HG02973 (cell line): Measurements from ENCODE around the gene SAMD4A.

Source experiments
- ATAC-seq: cut with Tn5 transposase; IDR thresholded peaks from one replicate; pipeline ENCODE4 v1.9.1; 2021; ENCODE audit warnings: moderate library complexity; ENCODE audit not compliant: unreplicated experiment

The SAMD4A gene

DNA sequence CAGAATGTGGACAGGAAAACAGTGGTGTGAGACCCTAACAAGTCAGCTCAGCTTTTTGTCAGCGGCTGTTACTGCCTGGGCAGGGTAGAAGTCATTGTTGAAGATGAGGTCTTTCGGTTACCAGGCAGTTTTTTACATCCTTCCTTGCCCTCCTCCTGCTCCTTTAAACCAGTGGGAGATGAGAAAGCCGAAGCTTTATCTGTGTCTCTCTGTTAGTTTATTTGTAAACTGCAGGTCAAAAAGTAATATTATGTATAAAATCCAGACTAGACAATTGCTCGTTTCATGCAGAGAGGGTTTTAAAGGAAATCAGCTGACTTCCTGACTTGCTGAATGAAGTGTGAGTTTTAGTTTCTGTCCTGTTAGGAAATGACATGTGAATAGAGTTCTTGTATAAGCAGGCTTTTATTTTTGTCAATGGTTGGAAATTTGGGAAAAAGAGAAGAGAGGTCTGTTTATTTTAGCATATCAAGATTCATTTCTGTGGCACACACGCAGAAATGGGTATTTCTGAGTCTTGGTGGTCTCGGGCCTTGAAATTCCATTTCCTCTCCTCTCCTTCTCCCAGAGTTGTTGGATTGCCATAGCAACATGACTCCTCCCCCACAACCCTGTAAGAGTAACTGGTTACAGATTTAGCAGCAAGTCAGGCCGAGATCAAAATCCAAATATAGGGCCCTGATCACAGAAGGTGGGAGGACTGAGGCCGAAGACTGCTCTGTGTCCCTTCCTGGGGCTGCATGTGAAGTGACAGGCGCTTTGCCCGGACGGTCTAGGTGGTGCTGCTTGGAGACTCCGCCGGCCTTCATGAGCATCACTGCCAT lies 60.8 kb downstream of the SAMD4A start:
- ATAC-seq = peak; percentile 75

DNA sequence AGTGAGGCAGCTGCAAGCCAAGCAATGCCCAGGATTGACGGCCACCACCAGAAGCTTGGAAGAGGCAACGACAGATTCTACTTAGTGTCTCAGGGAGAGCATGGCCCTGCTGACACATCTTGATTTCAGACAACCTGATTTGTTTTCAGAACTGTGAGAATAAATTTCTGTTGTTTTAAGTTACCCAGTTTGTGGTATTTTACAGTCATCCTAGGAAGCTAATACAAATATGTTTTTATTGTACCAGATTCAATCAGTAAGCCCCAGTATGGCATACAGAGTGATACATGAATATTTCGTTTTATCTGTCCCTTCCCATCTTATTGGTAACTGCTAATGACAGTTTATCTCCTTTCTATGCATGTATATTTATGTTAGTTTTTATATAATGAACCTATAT lies 62.3 kb downstream of the SAMD4A start:
- no peak for ATAC-seq

GRCh38 chr14:54629635-54630360 lies 62.9 kb downstream of the SAMD4A start:
- ATAC-seq = no peak

GRCh38 chr14:54631016-54631415 lies 64.1 kb downstream of the SAMD4A start:
- ATAC-seq = no peak

GRCh38 chr14:54632452-54632851 lies 65.5 kb downstream of the SAMD4A start:
- no peak for ATAC-seq

DNA sequence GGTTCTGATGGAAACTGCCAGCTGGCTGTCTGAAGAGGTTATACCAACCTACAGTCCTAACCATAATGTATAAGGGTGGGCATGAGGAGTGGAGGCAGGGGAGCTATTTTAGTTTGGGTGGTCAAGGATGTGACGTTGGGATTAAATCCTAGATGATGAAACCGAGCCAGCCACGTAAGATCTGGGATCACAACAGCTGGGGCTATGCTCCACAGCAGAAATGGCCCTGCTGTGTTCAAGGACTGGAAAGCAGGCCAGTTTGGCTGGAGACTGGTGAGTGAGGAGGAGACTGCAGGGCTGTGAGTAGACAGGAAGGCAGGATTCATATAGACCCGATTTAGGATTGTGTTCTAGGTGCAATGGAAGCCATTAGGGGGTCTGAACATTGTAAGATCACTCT lies 66.1 kb downstream of the SAMD4A start:
- ATAC-seq = no peak

GRCh38 chr14:54637270-54638134 lies 70.6 kb downstream of the SAMD4A start:
- ATAC-seq = no peak

DNA sequence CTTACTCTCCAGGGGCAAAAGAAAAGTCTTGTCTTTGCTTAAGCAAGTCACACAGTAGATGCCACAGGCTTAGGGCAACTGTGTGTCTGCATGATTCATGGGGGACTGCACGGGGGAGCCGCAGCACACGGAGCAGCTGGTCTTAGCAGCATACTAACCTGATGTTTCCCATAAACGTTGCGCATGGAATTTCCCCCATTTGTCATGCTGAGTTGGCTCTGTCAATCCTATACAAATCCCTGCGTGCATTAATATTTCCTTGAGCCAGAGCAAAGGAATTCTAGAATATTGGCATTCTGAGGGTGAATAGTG lies 71.2 kb downstream of the SAMD4A start:
- no peak for ATAC-seq

GRCh38 chr14:54639611-54640010 lies 72.7 kb downstream of the SAMD4A start:
- ATAC-seq = no peak

- ATAC-seq = no peak
These were observed 73.6 kb downstream of the SAMD4A start for GRCh38 chr14:54640506-54640905.

DNA sequence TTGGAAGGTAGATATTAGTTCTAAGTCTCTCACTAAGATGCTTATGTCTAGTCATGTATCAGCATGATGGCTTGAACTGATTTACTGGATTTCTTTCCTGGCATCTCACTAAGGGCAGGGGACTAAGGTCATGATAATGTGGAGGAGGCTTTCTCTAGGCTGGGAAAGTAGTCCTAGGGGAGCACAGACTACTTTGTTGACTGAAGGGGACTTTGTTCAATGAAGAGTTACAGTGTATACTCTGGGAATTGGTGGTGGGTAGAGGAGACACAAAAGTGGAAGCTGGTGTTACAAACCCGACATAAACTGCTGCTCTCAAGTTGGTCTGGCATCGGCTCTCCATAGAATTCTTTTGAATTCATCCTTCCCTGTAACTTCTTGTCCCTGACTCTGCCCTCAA lies 75.2 kb downstream of the SAMD4A start:
- no peak for ATAC-seq

GRCh38 chr14:54642801-54643695 lies 76.1 kb downstream of the SAMD4A start:
- no peak for ATAC-seq

DNA sequence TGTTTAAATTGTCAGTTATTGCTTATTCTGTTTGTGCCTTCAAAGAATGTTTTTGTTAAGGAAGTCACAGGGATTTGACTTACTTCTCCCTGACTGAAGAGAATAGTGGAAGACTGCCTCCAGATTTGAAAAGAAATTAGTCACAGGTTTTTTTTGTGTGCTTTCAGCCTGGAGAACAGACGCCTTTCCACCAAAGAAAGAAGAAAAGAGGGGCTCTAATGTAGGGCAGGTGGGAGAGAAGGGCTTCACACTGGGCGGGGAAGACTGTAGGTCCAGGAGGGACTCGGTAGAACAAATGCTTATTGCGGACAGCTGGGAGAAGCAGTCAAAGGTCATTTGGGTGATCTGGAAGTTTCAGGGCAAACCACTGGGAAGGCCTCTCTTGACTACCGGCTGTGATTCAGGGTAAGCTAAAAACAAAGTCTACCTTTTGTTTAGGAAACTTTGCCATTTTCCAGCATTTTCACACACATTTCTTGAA lies 76.8 kb downstream of the SAMD4A start:
- ATAC-seq = no peak

GRCh38 chr14:54645639-54646038 lies 78.7 kb downstream of the SAMD4A start:
- no peak for ATAC-seq

DNA sequence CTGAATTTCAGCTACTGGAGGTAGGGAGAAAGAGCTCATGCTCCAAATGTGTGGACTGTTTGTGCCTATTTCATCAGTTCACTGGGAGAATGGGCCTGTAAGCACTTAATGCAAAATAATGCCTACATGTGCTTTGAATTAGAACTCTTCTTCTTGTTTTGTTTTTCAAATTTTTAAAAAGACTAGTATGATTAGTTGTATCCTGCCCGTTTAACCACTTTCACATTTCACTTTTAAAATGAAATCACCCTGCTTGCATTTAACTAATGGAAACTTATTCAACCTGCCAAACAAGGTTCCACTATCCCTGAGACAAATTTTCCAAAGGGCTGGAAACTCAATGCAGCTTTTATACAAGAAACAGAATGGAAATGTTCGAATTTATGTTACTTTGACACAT lies 79.7 kb downstream of the SAMD4A start:
- no peak for ATAC-seq

- no peak for ATAC-seq
These were observed 80.5 kb downstream of the SAMD4A start for GRCh38 chr14:54647378-54647777.

- ATAC-seq = no peak
These were observed 82.1 kb downstream of the SAMD4A start for GRCh38 chr14:54649056-54649455.

- no peak for ATAC-seq
These were observed 83.5 kb downstream of the SAMD4A start for GRCh38 chr14:54650331-54650958.

GRCh38 chr14:54650959-54651351 lies 84.0 kb downstream of the SAMD4A start:
- no peak for ATAC-seq

- ATAC-seq = no peak
These were observed 84.7 kb downstream of the SAMD4A start for GRCh38 chr14:54651649-54652048.
